Measurements from ENCODE around the gene OXSR1.
"Not testable (repeated sequence)": the region's sequence is repeated elsewhere in the genome, so short reads cannot be mapped to it uniquely, and the experiment has no call there.

OXSR1 gene

DNA sequence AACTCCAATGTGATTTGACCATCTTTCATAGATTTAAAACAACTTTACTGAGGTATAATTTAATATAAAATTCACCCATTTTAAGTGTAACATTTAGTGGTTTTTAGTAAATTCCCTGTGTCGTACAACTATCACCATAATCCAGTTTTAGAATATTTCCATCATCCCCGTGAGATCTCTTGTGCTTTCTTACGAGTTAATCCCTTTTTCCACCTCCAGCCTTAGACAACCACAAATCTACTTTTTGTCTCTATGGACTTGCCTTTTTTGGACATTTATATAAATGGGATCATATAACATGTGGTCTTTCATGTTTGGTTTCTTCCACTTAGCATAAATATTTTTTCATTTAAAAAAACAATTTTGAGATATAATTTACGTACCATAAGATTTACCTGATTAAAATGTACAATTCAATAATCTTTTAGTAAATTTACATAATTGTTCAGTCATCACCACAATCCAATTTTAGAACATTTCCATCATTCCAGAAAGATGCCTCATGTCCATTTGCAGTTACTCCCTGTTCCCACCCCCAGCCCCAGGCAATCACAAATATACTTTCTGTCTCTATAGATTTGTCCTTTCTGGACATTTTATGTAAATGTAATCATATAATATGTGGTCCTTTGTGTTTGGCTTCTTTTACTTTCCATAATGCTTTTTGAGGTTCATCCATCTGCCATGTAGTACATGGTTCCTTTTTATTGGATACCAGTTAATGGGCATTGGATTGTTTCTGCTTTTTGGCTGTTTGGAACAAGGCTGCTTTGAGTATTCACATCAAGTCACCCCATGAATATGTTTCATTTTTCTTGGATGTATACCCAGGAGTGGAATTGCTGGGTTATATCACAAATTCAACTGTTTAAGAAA is 3.1 kb downstream of the OXSR1 start:
- DNase-seq (ENCODE audit: low read depth) = peak; percentile 81

DNA sequence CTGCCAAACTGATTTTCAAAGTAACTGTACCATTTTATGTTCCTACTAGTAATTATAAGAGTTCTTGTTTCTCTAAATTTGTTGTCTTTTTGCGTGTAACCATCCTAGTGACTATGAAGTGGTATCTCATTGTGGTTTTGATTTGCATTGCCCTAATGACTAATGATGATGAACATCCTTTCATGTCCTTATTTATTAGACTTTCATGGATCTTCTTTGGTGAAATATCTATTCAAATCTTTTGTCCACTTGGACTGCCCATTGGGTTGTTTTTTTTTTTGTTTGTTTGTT is 3.6 kb downstream of the OXSR1 start:
- peak; percentile 52 for DNase-seq (ENCODE audit: low read depth)

DNA sequence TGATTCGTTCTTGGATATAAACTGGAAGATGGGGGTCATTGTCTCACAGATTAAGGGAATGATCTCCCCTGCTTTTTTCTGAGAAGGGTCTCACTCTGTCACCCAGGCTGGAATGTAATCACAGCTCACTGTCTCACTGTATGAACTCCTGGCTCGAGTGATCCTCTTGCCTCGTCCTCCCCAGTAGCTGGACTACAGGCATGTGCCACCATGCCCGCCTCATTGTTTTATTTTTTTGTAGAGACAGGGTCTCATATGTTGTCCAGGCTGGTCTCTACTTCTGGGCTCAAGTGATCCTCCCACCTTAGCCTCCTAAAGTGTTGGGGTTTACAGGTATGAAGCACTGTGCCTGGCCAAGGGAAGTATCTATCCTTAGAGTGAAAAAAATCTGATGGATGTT is 5.4 kb downstream of the OXSR1 start:
- no peak for DNase-seq (ENCODE audit: low read depth)

DNA sequence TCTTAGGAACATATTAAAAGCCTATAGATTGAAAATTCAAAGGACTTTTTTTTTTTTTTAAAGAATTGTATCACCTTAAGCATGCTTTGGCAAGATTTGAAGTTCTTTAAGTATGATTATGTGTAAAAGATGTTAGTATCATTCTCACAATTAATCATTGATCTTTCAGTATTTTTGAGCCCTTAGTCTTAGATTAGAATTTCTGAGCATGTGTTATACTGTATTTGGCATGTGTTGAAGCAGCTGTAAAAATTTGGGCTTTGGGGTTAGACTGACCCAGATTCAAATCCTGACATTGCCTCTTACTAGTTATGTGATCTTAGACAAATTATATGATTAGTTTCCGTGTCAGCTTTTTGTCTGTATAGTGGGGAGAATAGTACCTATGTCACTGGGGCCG is 6.3 kb downstream of the OXSR1 start:
- no peak for DNase-seq (ENCODE audit: low read depth)

GRCh38 chr3:38173834-38174418 is 8.6 kb downstream of the OXSR1 start:
- DNase-seq (ENCODE audit: low read depth) = no peak

DNA sequence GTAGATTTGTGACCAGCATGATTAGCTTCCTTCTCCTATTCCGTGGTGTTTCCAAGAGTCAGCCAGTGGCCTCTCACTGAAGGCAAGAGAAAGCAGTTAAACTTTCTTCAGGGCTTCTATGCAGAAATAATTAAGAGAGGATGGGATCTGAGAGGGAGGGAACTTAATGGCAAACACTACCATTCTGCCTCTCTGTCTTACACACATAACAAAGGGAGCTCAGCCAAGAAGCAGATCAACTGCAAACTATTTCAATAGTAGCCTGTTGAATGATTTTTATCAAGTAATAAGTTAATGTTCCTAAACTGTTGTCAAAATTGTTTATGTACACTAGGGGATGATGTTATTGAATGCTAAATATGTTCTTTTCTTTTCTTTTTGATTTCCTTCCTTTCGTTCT is 11.8 kb downstream of the OXSR1 start:
- no peak for DNase-seq (ENCODE audit: low read depth)

- no peak for DNase-seq (ENCODE audit: low read depth)
These were observed 21.4 kb downstream of the OXSR1 start for GRCh38 chr3:38186781-38187180.

GRCh38 chr3:38190481-38190881 is 25.1 kb downstream of the OXSR1 start:
- DNase-seq (ENCODE audit: low read depth) = no peak

DNA sequence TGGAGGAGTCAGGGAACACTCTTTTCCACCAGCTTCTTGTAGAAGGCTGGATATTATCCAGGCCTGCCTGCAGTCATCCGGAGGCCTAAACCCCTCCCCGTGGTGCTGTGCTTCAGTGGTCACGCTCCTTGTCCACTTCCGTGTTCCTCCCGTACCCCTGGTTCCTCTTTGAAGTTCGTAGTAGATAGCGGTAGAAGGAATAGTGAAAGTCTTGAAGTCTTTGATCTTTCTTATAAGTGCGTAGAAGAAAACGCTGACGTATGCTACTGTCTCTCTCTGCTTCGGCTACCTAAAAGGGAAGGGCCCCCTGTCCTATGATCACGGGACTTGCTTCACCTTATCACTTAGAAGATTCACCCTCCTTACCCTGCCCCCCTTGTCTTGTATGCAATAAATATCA is 37.6 kb downstream of the OXSR1 start:
- not testable (repeated sequence) for DNase-seq (ENCODE audit: low read depth)

- DNase-seq (ENCODE audit: low read depth) = no peak
These were observed 38.4 kb downstream of the OXSR1 start for GRCh38 chr3:38203690-38204089.

DNA sequence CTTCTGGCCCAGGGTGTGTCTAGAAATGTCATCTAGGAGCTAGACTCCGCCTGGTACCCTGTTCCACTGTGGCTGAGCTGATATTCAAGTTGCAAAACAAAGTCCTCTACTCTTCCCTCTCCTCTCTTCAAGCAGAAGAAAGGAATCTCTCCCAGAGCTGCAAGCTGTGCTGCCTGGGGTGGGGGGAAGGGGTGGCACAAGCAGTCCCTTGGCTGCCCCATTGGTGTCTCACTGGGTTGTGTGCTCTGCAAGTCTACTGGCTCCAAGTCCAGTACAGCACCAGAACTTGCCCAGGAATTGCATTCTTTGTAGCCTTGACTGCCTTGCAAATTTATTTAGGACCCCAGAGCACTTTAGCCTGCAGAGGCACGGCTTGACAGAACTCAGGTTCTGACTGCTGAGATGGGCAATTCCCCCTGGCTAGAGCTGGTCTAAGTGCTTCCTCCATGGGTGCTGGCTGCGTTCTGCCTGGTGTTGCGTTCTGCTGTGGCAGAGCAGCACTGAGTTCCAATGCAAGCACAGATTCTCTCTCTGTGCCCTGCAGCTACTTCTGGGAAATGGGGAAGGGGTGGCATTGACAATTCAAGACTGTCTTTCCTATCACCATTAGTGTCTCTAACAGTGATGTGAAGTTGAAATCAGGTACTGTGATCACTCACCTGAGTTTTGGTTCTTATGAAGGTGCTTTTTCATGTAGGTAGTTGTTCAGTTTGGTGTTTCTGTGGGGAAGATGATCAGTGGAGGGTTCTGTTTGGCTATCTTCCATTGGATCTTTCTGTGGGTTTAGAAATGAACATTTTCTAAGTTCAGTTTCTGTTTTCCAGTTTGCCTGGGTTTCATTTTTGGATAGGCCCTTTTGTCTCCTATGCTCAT is 39.5 kb downstream of the OXSR1 start:
- DNase-seq (ENCODE audit: low read depth) = no peak

DNA sequence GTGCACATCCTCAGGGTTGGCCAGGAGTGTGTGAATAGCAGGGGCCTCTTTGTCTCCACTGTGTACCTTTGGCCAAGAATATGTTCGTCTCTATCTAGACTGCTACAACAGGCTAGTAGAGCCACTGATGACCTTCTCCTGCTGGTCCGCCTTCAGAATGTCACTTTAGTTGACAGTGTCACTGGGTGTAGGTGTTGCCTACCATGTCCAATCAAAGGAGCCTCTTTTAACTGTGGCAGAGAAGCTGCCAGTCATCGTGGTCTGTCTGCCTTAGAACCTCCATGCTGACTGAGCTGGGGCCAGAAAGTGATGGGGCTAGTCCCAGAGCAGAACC is 40.1 kb downstream of the OXSR1 start:
- no peak for DNase-seq (ENCODE audit: low read depth)

DNA sequence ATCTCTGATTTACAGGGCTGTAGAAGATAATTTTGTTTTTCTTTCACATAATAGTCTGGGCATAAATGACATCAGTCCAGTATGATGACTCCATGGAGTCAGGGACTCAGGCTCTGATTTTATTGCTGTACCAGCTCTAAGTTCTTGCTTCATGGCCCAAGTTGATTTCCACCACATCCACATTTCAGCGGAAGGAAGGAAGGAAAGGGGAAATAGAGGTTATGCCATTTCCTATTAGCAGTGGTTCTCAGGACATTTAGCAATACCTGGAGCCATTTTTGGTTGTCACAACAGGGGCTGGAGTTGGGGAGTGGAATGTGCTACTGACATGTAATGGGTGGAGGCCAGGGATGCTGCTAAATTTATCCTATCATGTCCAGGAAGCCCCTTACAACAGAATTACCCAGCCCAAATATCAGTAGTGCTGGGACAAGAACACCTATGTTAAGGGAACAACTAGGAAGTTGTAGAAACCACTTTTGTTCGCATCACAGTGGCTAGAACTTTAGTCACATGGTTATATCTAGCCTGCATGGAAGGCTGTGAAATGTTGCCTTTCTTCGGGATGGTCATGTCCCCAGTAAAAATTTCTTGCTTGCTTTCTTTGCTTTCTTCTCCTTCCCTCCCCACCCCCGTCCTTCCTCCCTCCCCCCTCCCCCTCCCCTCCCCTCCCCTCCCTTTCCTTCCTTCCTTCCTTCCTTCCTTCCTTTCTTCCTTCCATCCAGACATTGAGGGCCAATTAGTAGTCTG is 42.1 kb downstream of the OXSR1 start:
- no peak for DNase-seq (ENCODE audit: low read depth)

- DNase-seq (ENCODE audit: low read depth) = no peak
These were observed 44.9 kb downstream of the OXSR1 start for GRCh38 chr3:38210141-38210757.

GRCh38 chr3:38212141-38212540 is 46.8 kb downstream of the OXSR1 start:
- DNase-seq (ENCODE audit: low read depth) = no peak

DNA sequence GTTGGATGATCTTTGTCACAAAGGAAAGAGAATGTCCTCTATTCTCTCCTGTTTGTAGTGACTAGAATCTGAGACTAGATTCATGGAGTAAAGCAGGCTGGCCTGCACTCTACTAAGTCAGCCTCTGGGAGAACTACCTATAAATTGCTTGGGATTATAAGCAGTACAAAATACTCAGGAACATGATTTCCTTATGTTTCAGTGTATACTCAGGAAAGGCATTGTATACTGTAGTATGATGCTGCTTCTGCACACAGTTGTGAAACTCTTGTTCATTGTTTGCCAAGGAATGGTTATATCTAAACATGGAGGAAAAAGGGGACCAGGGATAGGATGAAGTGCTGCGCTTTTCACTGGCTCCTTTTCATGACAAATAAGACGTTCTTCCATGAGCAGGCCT is 49.2 kb downstream of the OXSR1 start:
- DNase-seq (ENCODE audit: low read depth) = no peak

DNA sequence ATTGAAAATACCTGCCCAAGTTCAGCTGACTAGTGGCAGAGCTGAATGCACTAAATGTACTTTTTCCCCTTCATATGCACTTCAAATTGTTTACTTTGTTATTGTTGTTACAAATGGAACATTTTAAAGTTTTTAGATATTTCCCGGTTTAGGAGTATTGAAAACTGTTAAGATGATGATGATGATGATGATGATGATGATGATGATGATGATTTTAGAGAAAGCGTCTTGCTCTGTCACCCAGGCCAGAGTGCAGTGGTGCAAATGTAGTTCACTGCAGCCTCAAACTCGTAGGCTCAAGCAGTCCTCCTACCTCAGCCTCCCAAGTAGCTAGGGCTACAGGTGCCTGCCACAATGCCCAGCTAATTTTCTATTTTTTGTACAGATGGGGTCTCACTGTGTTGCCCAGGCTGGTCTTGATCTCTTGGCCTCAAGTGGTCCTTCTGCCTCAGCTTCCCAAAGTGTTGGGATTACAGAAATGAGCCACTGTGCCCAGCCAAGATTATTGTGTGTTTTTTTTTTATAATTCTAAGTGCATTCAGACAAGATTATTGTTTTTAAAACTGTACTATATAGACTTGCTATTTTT is 54.4 kb downstream of the OXSR1 start:
- DNase-seq (ENCODE audit: low read depth) = no peak

DNA sequence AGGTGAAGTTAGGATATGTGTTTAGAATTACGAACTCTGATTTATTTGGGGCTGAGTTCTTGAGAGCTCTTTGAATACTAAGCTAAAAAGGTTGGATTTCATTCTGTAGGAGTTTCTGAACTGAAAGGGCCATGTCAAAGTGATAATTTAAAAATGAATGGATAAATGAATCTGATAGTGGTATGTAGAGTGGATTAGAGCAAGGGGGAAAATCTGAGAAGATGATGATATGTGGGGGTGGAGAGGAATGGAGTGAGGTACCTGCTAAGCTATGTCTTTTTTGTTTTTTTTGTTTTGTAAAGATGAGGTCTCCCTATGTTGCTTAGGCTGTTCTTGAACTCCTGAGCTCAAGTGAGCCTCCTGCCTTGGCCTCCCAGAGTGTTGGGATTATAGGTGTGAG is 55.7 kb downstream of the OXSR1 start:
- DNase-seq (ENCODE audit: low read depth) = no peak

GRCh38 chr3:38222032-38222634 is 56.8 kb downstream of the OXSR1 start:
- no peak for DNase-seq (ENCODE audit: low read depth)

GRCh38 chr3:38224357-38224756 is 59.0 kb downstream of the OXSR1 start:
- DNase-seq (ENCODE audit: low read depth) = peak; percentile 24

GRCh38 chr3:38226273-38226672 is 60.9 kb downstream of the OXSR1 start:
- DNase-seq (ENCODE audit: low read depth) = peak; percentile 65

Measured in iris pigment epithelial cell (primary cell).